ENCODE data around the gene ADORA1. TPM values are rescaled to one million over a fixed set of nuclear protein-coding genes. Genes with fewer than 3 reads are reported as not detected.

Gene ADORA1
- total RNA-seq, 1 donor from 2014 or later, result not detected

DNA sequence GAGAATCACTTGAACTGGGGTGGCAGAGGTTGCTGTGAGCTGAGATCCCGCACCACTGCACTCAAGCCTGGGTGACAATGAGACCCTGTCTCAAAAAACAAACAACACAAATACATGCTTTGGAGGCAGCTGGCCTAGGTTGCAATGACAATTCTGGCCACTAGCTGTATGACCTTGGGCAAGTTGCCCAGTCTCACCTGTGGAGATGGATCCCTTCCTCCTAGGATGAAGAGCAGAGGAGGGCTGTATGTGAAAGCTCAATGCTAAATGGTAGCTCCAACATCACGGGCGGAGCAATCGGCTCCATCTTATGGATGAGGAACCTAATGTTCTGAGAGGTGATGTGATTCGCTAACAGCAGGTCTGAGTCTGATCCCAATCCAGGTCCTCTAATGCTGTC is 20.6 kb downstream of the ADORA1 start:
- CTCF ChIA-PET, result no interaction called here
- peaks cover 6% of the 10 kb centered on the region for H3K27me3 Mint-ChIP-seq
- no peak for TF ChIP-seq CTCF (IDR thresholded peaks at IDR 0.05)
- DNase-seq (no peak), ATAC-seq (ENCODE audit: low read depth) (no peak)
- H3K4me3 Mint-ChIP-seq, result no peak overlapping the region
- H3K9me3 Mint-ChIP-seq, result no peaks in the 10 kb centered on the region
- POLR2A ChIA-PET, result no interaction called here
- H3K36me3 Mint-ChIP-seq (ENCODE audit: low read depth), result no peaks in the 10 kb centered on the region
- no peak overlapping the region for H3K27ac Mint-ChIP-seq
- no peaks in the 10 kb centered on the region for H3K4me1 Mint-ChIP-seq
- intact Hi-C loops (cut with micrococcal nuclease), result no loop called here

DNA sequence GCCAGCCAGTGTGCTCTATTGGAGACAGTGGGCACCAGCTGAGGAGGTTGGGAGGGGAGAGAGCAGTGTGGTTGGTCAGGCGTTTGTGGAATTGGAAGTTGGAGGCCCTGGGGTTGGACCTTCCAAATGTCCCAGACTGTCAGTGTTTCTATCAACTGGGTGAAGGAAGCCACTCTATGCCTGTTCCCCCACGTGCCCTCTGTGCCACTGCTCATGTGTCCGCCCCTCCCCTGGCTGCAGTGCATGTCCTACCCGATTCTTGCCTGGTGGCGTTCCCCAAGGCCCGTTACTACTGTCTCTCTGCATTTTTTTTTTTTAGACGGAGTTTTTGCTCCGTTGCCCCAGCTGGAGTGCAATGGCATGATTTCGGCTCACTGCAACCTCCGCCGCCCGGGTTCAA is 21.1 kb downstream of the ADORA1 start:
- H3K4me3 Mint-ChIP-seq, result no peak overlapping the region

GRCh38 chr1:203149188-203149840 is 21.8 kb downstream of the ADORA1 start:
- no peaks in the 10 kb centered on the region for H3K9me3 Mint-ChIP-seq
- ATAC-seq (ENCODE audit: low read depth), result no peak
- H3K36me3 Mint-ChIP-seq (ENCODE audit: low read depth), result no peaks in the 10 kb centered on the region
- intact Hi-C loops (cut with micrococcal nuclease), result no loop called here
- TF ChIP-seq CTCF (IDR thresholded peaks at IDR 0.05), result no peak
- no peak for DNase-seq
- no peak overlapping the region for H3K27ac Mint-ChIP-seq
- ChIA-PET POLR2A (no interaction called here), CTCF (no interaction called here)
- H3K27me3 Mint-ChIP-seq, result peaks cover 6% of the 10 kb centered on the region
- H3K4me3 Mint-ChIP-seq, result no peak overlapping the region
- H3K4me1 Mint-ChIP-seq, result no peaks in the 10 kb centered on the region

More for the DNA sequence above, 21.1 kb downstream of the ADORA1 start:
- CTCF ChIA-PET, result no interaction called here
- Mint-ChIP-seq H3K27me3 (peaks cover 4% of the 10 kb centered on the region), H3K36me3 (ENCODE audit: low read depth) (no peaks in the 10 kb centered on the region), H3K27ac (no peak overlapping the region), H3K4me1 (no peaks in the 10 kb centered on the region), H3K9me3 (no peaks in the 10 kb centered on the region)
- ATAC-seq (ENCODE audit: low read depth) (no peak), DNase-seq (no peak)
- no peak for TF ChIP-seq CTCF (IDR thresholded peaks at IDR 0.05)
- POLR2A ChIA-PET, result no interaction called here
- intact Hi-C loops (cut with micrococcal nuclease), result no loop called here

DNA sequence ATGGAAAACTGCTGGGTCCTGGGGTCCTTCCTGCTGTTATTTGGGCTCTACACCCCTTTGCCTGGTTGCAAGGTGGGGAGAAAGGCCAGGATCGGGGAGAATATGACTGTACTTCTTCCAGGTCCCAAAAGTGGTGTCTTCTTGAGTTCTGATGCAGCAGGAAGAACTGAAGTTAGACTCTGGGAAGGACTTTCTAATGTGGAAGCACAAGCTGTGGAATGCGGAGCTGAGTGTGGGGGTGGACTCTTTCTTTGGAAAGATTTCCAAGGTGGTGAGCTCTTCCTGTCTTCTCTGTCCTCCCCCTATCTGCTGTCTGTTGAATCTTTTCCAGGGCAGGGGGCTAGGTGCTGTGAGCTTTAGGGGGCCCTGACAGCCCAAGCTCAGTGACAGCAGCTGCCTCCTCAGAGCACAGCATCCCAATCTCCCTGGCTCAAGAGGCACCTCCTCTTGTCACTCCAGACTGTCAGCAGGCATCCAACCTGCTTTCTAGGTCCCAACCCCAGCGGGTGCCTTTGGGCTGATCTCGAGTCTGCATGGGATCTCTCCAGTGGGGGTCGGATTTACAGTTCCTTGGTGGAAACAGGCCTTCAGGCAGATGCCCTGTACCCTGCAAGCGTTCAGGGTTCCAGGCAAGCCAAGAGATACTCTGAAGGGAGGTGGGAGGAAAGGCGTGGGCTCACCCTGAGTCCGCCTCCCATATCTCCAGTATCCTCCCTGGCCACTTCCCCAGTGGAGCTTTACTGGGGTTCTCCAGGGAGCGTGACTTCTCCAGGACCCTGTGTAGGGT is 23.2 kb downstream of the ADORA1 start:
- no peak for ATAC-seq (ENCODE audit: low read depth)
- H3K9me3 Mint-ChIP-seq, result no peaks in the 10 kb centered on the region
- H3K27me3 Mint-ChIP-seq, result peaks cover 6% of the 10 kb centered on the region
- no peaks in the 10 kb centered on the region for H3K4me1 Mint-ChIP-seq
- CTCF ChIA-PET, result no interaction called here
- no peak overlapping the region for H3K27ac Mint-ChIP-seq
- H3K4me3 Mint-ChIP-seq, result no peak overlapping the region
- intact Hi-C loops (cut with micrococcal nuclease), result no loop called here
- DNase-seq, result no peak
- POLR2A ChIA-PET, result no interaction called here
- H3K36me3 Mint-ChIP-seq (ENCODE audit: low read depth), result no peaks in the 10 kb centered on the region
- no peak for TF ChIP-seq CTCF (IDR thresholded peaks at IDR 0.05)

DNA sequence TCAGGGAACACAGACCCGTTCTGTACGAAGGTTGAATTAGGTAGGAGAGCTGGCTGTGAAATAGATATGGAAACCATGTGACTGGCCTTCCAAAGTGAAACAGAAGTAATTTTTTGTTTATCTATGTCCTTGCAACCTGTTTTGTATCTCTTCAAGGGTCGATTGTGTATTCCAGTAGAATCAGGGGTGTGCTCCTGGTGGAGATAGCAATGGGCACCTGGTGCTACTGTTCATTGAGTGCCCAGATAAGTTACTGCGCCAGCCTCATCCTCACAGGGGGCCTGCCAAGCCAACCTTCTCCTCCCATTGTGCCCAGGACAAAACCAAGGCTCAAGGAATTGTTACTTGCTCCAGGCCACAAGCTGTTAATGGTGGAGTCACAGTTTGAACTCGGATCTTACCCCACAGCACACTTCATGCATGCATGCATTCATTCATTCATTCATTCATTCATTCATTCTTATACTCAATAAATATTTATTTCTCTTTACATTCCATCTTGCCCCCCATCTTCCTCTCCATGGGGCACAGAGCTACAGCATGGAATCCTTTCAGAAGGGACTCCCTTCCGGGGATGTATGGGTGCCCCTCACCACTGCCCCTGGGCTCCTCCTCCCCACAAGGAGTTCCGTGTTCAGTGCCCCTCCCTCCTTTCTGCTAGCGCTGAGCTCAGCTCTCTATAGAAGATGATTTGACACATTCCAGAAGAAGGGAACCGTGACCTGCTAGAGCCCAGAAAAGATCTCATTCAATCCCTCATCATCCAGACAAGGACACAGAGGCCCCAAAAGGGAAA is 24.0 kb downstream of the ADORA1 start:
- H3K27ac Mint-ChIP-seq, result no peak overlapping the region
- H3K9me3 Mint-ChIP-seq, result no peaks in the 10 kb centered on the region
- no peak for TF ChIP-seq CTCF (IDR thresholded peaks at IDR 0.05)
- H3K36me3 Mint-ChIP-seq (ENCODE audit: low read depth), result no peaks in the 10 kb centered on the region
- H3K27me3 Mint-ChIP-seq, result peaks cover 6% of the 10 kb centered on the region
- ATAC-seq (ENCODE audit: low read depth), result no peak
- ChIA-PET POLR2A (no interaction called here), CTCF (no interaction called here)
- no peak for DNase-seq
- intact Hi-C loops (cut with micrococcal nuclease), result no loop called here
- H3K4me1 Mint-ChIP-seq, result no peaks in the 10 kb centered on the region
- H3K4me3 Mint-ChIP-seq, result no peak overlapping the region
